IPS-18a (cell line): ENCODE results near the gene DLGAP1.
"Not testable (repeated sequence)": the region's sequence is repeated elsewhere in the genome, so short reads cannot be mapped to it uniquely, and the experiment has no call there.

ENCODE experiments used
- H3K27ac ChIP-seq: one replicate; pipeline ENCODE4 v1.5.1; 2013; ENCODE audit warnings: low read length
- H3K27me3 ChIP-seq: one replicate; pipeline ENCODE4 v1.6.1; 2013; ENCODE audit warnings: mild to moderate bottlenecking, low read length; ENCODE audit not compliant: control insufficient read depth, insufficient read depth
- H3K36me3 ChIP-seq: one replicate; pipeline ENCODE4 v1.6.1; 2013; ENCODE audit warnings: low read depth, low read length; ENCODE audit not compliant: control insufficient read depth
- H3K4me1 ChIP-seq: one replicate; pipeline ENCODE4 v1.6.1; 2013; ENCODE audit warnings: low read depth, low read length; ENCODE audit not compliant: control insufficient read depth
- H3K4me3 ChIP-seq: one replicate; pipeline ENCODE4 v1.5.1; 2013; ENCODE audit warnings: low read length
- H3K9ac ChIP-seq: one replicate; pipeline ENCODE4 v1.6.1; 2013; ENCODE audit warnings: mild to moderate bottlenecking, low read length, moderate library complexity
- H3K9me3 ChIP-seq: one replicate; pipeline ENCODE4 v1.6.1; 2013; ENCODE audit warnings: low read depth, low read length; ENCODE audit not compliant: control insufficient read depth

DLGAP1 gene

GRCh38 chr18:4455113-4455811 lies at the start of gene DLGAP1:
DLGAP1 (minus strand) TSS chr18:4455307.
- Histone ChIP-seq H3K4me1 (peaks cover 15% of the 10 kb centered on the region), H3K27me3 (peaks cover 24% of the 10 kb centered on the region), H3K9me3 (no peaks in the 10 kb centered on the region), H3K27ac (no peak within 1 kb of the TSS), H3K4me3 (peak within 1 kb of the TSS; percentile 76), H3K36me3 (no peaks in the 10 kb centered on the region), H3K9ac (peak within 1 kb of the TSS; percentile 63)

DNA sequence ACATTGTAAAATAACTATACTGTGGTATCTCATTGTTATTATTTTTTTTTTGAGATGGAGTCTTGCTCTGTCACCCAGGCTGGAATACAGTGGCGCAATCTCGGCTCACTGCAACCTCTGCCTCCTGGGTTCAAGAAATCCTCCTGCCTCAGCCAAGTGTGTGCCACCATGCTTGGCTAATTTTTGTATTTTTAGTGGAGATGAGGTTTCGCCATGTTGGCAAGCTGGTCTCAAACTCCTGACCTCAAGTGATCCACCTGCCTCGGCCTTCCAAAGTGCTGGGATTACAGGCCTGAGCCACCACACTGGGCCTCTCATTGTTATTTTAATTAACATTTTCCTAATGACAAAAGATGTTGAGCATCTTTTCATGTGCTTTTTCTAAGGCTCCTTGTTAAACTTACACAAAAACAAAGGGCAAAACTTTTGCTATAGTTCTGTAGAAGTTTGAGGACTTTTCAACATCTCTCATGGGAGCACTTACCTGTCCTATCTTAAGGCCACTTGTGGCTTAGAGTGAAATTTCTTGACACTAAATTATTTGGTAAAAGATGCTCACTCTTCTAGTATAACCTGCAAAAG lies 39.7 kb upstream of the DLGAP1 start:
- not testable (repeated sequence) for H3K27ac ChIP-seq, H3K9ac ChIP-seq, H3K27me3 ChIP-seq, H3K4me3 ChIP-seq, H3K36me3 ChIP-seq, H3K9me3 ChIP-seq
- peaks cover 20% of the 10 kb centered on the region for H3K4me1 ChIP-seq

GRCh38 chr18:4468511-4468910 lies 13.4 kb upstream of the DLGAP1 start:
- H3K27ac ChIP-seq = no peak overlapping the region
- no peaks in the 10 kb centered on the region for H3K27me3 ChIP-seq
- no peak overlapping the region for H3K4me3 ChIP-seq

GRCh38 chr18:4454537-4455112 lies 482 bp downstream of the DLGAP1 start:
- Histone ChIP-seq H3K4me3 (peak overlapping the region; percentile 76), H3K36me3 (no peaks in the 10 kb centered on the region), H3K9me3 (no peaks in the 10 kb centered on the region), H3K27ac (no peak overlapping the region), H3K9ac (peak overlapping the region; percentile 63), H3K27me3 (peaks cover 24% of the 10 kb centered on the region), H3K4me1 (peaks cover 22% of the 10 kb centered on the region)

More at GRCh38 chr18:4468511-4468910, 13.4 kb upstream of the DLGAP1 start:
- Histone ChIP-seq H3K36me3 (no peaks in the 10 kb centered on the region), H3K9ac (peak overlapping the region; percentile 6), H3K9me3 (no peaks in the 10 kb centered on the region), H3K4me1 (peaks cover 12% of the 10 kb centered on the region)

DNA sequence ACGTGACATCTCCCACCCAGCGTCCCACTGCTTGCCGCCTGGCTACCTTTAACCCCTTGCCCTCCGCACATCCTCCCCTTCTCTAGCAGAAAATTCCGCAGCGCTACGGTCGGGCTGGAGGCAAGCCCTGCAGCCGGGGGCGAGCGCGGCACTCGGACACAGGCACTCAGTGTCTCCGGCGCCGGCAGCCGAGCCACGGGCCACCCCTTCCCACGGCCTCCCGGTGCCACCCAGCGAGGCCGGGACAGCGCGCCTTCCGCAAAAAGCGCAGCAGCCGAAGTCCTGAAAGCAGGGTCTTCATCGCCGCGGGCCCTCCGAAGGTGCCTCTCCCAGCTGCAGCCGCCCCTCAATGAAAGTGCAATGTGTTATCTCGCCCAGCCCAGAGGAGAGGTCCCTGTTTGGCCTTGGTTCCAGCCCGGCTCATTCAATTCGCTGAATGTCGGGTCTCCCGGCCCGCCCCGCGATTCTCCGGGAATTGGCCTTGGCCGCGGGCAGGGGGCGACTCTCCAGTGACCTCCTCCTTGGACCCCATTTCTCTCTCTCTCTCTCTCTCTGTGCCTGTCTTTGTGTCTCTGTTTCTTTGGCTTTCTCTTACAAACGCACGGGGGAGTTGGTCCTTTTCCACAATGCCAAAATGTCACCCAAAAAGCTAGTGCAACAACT lies 1.1 kb downstream of the DLGAP1 start:
- Histone ChIP-seq H3K36me3 (no peaks in the 10 kb centered on the region), H3K4me3 (peak overlapping the region; percentile 76), H3K27me3 (peaks cover 24% of the 10 kb centered on the region), H3K9ac (peak overlapping the region; percentile 63), H3K4me1 (peaks cover 28% of the 10 kb centered on the region), H3K27ac (no peak overlapping the region), H3K9me3 (no peaks in the 10 kb centered on the region)

DNA sequence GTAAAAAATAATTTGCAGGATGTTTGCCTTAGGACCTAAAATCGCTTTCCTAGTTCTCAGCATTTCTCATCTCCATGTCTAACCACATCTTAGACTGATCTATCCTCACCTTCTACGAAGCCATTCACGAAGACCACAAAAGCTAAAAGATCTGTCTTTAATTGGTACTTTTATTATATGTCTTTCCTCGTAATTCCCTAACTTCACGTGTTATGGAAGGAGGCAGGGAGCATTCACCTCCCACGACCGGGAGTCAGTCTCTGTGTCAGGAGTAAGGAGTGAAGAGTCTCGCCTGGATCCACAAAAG lies 1.6 kb downstream of the DLGAP1 start:
- H3K4me3 ChIP-seq = peak overlapping the region; percentile 76
- no peaks in the 10 kb centered on the region for H3K36me3 ChIP-seq
- peaks cover 31% of the 10 kb centered on the region for H3K4me1 ChIP-seq
- H3K27ac ChIP-seq = no peak overlapping the region
- peak overlapping the region; percentile 63 for H3K9ac ChIP-seq
- peaks cover 24% of the 10 kb centered on the region for H3K27me3 ChIP-seq
- no peaks in the 10 kb centered on the region for H3K9me3 ChIP-seq

- H3K27me3 ChIP-seq = peaks cover 12% of the 10 kb centered on the region
- H3K4me1 ChIP-seq = peaks cover 35% of the 10 kb centered on the region
- no peaks in the 10 kb centered on the region for H3K36me3 ChIP-seq
- H3K9me3 ChIP-seq = no peaks in the 10 kb centered on the region
- no peak overlapping the region for H3K27ac ChIP-seq
- no peak overlapping the region for H3K4me3 ChIP-seq
- no peak overlapping the region for H3K9ac ChIP-seq
Observed at GRCh38 chr18:4450065-4450658, 4.9 kb downstream of the DLGAP1 start.

DNA sequence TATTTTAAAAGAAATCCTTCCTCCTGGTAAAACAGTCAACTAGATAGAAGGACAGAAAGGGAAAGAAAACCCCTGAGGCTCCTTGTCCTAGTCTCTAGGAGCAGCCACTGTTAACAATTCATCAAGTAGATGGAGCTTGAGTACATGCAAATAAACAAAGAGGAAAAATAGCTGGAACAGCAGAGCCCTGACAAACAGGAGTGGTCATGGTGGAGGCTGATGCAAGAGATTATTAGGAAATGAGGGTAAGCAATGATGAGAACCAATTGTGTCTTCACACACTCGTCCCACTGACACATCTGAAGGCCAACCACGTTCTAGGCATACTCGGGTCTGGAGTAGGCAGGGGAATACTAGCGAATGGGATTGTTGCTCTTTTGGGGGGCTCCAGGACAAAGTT lies 9.2 kb downstream of the DLGAP1 start:
- Histone ChIP-seq H3K27me3 (no peaks in the 10 kb centered on the region), H3K27ac (no peak overlapping the region), H3K9ac (no peak overlapping the region), H3K4me3 (no peak overlapping the region), H3K9me3 (no peaks in the 10 kb centered on the region), H3K4me1 (peaks cover 32% of the 10 kb centered on the region), H3K36me3 (no peaks in the 10 kb centered on the region)

- Histone ChIP-seq H3K9me3 (no peaks in the 10 kb centered on the region), H3K27ac (no peak overlapping the region), H3K9ac (no peak overlapping the region), H3K4me3 (no peak overlapping the region), H3K4me1 (peaks cover 21% of the 10 kb centered on the region), H3K36me3 (no peaks in the 10 kb centered on the region), H3K27me3 (no peaks in the 10 kb centered on the region)
Observed at GRCh38 chr18:4444306-4444705, 10.8 kb downstream of the DLGAP1 start.

DNA sequence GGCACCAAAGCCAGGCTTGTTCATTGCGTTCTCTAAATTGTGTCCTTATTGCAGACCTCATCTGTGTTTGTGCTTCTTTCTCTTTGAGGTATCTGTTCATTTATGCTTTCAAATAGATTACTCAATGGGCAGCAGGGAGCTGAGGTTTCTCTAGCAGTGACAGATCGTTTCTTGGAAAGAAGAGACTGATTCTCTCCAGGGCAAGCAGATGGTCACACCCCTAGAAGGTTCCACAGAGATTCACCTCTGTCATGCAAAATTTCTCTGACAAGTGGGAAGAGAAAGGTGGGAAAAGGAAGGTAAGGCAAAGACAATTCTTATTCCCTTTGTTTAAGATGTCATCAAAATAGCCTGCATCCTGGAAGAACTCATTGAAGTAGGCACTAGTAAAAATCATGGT lies 14.0 kb downstream of the DLGAP1 start:
- Histone ChIP-seq H3K4me1 (peaks cover 20% of the 10 kb centered on the region), H3K27ac (no peak overlapping the region), H3K9me3 (no peaks in the 10 kb centered on the region), H3K27me3 (no peaks in the 10 kb centered on the region), H3K36me3 (no peaks in the 10 kb centered on the region), H3K4me3 (no peak overlapping the region), H3K9ac (no peak overlapping the region)

DNA sequence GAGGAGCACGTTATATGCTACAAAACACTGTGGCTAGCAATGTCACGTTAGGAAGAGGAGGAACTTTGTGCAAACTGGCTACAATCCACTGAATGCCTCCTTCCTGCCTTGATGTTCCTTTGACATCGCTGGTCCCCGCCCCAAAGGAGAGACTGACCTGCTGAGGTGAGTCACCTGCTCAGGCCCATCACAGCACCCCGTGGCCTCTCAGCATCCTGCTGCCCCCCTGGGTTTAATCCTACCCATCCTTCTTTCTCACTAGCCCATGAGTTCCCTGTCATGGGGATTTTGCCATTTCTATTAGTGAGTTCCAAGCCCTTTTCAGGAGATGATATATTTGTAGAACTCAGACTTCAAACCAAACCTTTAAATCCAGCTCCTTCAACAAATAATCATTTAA lies 16.2 kb downstream of the DLGAP1 start:
- H3K4me3 ChIP-seq = no peak overlapping the region
- H3K9ac ChIP-seq = no peak overlapping the region
- H3K27me3 ChIP-seq = no peaks in the 10 kb centered on the region
- H3K4me1 ChIP-seq = peaks cover 20% of the 10 kb centered on the region
- H3K36me3 ChIP-seq = no peaks in the 10 kb centered on the region
- no peak overlapping the region for H3K27ac ChIP-seq
- no peaks in the 10 kb centered on the region for H3K9me3 ChIP-seq
